Pulmonary artery endothelial cell (primary cell): ENCODE data around the gene RPUSD1. TPM values are rescaled to one million over a fixed set of nuclear protein-coding genes. Genes with fewer than 3 reads are reported as not detected.

Experiments used
- DNase-seq: peaks from one replicate; pipeline ENCODE4 v3.0.0-alpha.2; 2011; ENCODE audit warnings: low read depth, low spot score
- total RNA-seq: library from RNA; depleted of rRNA; stranded (reverse); fragments of >200 nt; gene quantifications from 2 replicates; pipeline ENCODE4 v1.2.3, GENCODE V29; 2014

RPUSD1 gene
- total RNA-seq, 1 donor from 2014 or later: 45.0 TPM

- DNase-seq: no peak
Measured at GRCh38 chr16:799948-800833, 12.0 kb upstream of the RPUSD1 start, which contains the start of gene GNG13. Gene GNG13, minus strand, starts transcription at chr16:800734. Its CDS starts 1,657 bp downstream, at chr16:799077.

GRCh38 chr16:799111-799947, 11.1 kb upstream of the RPUSD1 start:
- no peak for DNase-seq

- no peak for DNase-seq
Measured at GRCh38 chr16:798666-799065, 10.5 kb upstream of the RPUSD1 start.

GRCh38 chr16:797686-798085, 9.5 kb upstream of the RPUSD1 start:
- no peak for DNase-seq

GRCh38 chr16:797120-797420, 8.9 kb upstream of the RPUSD1 start:
- no peak for DNase-seq

GRCh38 chr16:796296-797119, 8.3 kb upstream of the RPUSD1 start:
- no peak for DNase-seq

GRCh38 chr16:795580-796229, 7.5 kb upstream of the RPUSD1 start:
- no peak for DNase-seq

GRCh38 chr16:794853-795466, 6.8 kb upstream of the RPUSD1 start:
- no peak for DNase-seq

GRCh38 chr16:794091-794822, 6.1 kb upstream of the RPUSD1 start:
- DNase-seq: no peak

GRCh38 chr16:793414-793813, 5.2 kb upstream of the RPUSD1 start:
- no peak for DNase-seq

- no peak for DNase-seq
Measured at GRCh38 chr16:792221-792995, 4.2 kb upstream of the RPUSD1 start.

GRCh38 chr16:791131-791530, 3.0 kb upstream of the RPUSD1 start:
- DNase-seq: no peak

GRCh38 chr16:790086-790485, 1.9 kb upstream of the RPUSD1 start:
- DNase-seq: no peak

- DNase-seq: no peak
Measured at GRCh38 chr16:789191-789850, 1.1 kb upstream of the RPUSD1 start.

GRCh38 chr16:788399-789126, 382 bp upstream of the RPUSD1 start, which contains the start of gene CHTF18:
Gene CHTF18, plus strand, starts transcription at chr16:788620. Its CDS starts 65 bp downstream, at chr16:788685.
- DNase-seq: peak; percentile 64

GRCh38 chr16:787321-787966, 737 bp downstream of the RPUSD1 start:
- no peak for DNase-seq
